ENCODE measurements around the gene KDM8. TPM values are rescaled to one million over a fixed set of nuclear protein-coding genes. Genes with fewer than 3 reads are reported as not detected.

KDM8 gene
- total RNA-seq, 1 donor = 3.3 TPM

DNA sequence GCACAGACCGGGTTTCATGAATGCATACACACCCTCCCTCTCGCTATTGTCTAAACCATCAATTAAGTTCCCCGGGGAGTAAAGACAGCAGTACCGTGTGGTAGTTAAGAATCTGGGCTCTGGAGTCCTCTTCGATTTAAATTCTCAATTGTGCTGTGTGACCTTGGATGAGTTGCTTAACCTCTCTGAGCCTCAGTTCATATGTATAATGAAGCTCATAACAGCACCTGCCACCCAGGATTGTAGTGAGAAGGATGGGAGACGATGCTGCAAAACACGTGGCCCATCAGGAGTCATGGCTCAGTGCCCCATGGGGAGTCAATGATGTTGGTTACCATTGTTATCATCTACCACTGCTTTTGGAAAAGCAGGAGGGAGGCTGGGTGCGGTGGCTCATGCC lies 34.5 kb upstream of the KDM8 start:
- no peak overlapping the region for H3K4me3 ChIP-seq (ENCODE audit: low read depth, low read length)
- TF ChIP-seq, protein P1, sequence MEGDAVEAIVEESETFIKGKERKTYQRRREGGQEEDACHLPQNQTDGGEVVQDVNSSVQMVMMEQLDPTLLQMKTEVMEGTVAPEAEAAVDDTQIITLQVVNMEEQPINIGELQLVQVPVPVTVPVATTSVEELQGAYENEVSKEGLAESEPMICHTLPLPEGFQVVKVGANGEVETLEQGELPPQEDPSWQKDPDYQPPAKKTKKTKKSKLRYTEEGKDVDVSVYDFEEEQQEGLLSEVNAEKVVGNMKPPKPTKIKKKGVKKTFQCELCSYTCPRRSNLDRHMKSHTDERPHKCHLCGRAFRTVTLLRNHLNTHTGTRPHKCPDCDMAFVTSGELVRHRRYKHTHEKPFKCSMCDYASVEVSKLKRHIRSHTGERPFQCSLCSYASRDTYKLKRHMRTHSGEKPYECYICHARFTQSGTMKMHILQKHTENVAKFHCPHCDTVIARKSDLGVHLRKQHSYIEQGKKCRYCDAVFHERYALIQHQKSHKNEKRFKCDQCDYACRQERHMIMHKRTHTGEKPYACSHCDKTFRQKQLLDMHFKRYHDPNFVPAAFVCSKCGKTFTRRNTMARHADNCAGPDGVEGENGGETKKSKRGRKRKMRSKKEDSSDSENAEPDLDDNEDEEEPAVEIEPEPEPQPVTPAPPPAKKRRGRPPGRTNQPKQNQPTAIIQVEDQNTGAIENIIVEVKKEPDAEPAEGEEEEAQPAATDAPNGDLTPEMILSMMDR (IDR thresholded peaks at IDR 0.05; ENCODE audit: insufficient read depth, low read length) = no peak
- DNase-seq (ENCODE audit: low read depth) = no peak

DNA sequence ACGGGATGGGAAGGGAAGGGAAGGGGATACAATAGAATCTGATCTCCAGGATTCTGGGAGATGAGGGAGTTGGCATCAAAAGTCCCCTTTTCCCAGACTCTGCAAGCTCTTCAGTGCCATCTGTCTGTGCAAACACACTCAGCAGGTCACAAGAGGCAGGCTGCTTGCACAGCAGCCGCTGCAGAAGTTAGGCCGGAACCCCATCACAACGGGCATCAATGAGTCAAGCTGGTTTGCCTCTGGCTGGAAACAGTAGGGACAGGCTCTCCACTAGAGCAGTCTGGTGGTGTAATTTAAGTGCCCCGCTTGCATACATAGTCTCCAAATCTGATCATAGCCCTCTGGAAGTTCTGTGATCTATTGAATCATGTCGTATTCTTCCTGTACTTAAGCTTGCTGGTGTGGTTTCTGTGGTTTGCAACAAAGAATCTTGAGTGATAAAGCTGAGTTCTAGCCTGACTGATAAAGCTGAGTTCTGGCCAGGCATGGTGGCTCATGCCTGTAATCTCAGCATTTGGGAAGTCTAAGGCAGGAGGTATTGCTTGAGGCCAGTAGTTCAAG lies 33.7 kb upstream of the KDM8 start:
- TF ChIP-seq, protein P1 (IDR thresholded peaks at IDR 0.05; ENCODE audit: insufficient read depth, low read length) = peak; percentile 31
- H3K4me3 ChIP-seq (ENCODE audit: low read depth, low read length) = no peak overlapping the region
- DNase-seq (ENCODE audit: low read depth) = peak; percentile 94

DNA sequence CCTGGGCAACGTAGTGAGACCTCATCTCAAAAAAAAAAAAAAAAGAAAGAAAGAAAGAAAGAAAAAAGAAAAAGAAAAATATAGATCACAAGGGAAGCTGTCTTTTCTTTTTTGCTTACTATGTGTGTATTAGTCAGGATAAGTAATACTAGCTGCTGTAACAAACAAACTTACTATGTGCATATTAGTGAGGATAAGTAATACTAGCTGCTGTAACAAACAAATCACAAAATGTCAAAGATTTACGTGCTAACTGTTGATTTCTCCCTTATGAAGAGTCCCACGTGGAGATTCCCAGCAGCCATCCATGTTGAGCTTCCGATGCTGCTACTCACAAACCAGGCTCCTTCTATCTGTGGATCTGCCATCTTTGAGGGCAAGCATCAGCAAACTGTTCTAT lies 31.7 kb upstream of the KDM8 start:
- TF ChIP-seq, protein P1 (IDR thresholded peaks at IDR 0.05; ENCODE audit: insufficient read depth, low read length) = no peak
- DNase-seq (ENCODE audit: low read depth) = no peak
- H3K4me3 ChIP-seq (ENCODE audit: low read depth, low read length) = no peak overlapping the region

DNA sequence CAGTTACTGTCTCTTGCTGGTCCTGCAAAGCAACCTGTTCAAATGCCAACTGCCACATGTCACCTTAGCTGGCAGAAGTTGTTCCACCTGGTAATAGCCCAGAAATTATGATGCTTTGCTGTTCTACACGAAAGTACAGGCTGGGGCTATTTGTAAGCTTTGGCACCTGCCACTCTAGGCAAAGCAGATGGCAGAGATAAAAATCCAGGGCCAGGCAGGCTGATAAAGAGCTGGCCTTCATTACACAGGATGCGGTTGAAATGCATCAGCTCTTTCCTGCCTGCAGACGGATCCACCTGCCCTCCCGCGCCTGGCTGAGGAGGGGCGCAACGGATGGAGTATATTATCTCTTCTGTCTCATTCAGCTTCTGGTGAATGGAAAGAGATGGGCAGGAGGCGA lies 29.3 kb upstream of the KDM8 start:
- no peak for DNase-seq (ENCODE audit: low read depth)
- H3K4me3 ChIP-seq (ENCODE audit: low read depth, low read length) = no peak overlapping the region
- TF ChIP-seq, protein P1 (IDR thresholded peaks at IDR 0.05; ENCODE audit: insufficient read depth, low read length) = no peak

DNA sequence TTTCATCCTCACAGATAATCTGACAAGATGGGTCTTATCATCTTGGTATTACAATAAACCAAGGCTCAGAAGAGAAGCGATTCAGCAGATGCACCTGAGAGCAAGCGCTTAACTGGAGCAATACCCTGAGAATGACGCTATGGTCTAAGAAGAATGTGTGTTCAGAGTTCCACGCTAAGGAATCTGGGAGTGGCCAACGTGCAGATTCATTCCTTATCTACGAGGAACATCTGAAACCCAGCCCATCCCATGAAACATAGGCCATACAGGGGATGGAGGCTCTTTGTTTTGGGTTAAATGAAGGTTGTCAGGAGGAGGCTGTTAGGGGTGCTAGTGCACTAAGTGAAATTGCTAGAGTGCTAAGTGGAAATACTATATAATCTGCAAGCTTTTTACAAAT lies 28.5 kb upstream of the KDM8 start:
- H3K4me3 ChIP-seq (ENCODE audit: low read depth, low read length) = no peak overlapping the region
- DNase-seq (ENCODE audit: low read depth) = peak; percentile 45
- TF ChIP-seq, protein P1 (IDR thresholded peaks at IDR 0.05; ENCODE audit: insufficient read depth, low read length) = no peak

DNA sequence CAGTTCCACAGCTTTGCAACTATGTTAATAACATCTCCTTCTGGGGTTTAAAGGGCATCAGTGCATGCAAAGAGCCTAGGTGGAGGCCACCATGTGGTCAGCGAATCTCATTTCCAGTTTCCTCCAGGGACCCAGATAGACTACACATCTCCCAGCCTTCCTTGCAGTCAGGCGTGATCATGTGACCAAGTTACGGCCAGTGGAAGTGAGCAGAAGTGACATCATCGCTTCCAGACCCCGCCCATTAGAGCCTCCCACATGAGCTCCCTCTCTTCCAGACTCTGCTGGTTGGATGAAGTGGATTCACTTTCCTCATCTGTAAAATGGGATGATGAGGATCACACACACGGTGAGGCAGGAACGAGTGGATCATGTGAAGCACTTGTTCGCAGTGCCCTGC lies 27.4 kb upstream of the KDM8 start:
- TF ChIP-seq, protein P1 (IDR thresholded peaks at IDR 0.05; ENCODE audit: insufficient read depth, low read length) = no peak
- DNase-seq (ENCODE audit: low read depth) = no peak
- H3K4me3 ChIP-seq (ENCODE audit: low read depth, low read length) = no peak overlapping the region

Measured in fibroblast of the aortic adventitia (primary cell).